Gastrocnemius medialis (tissue), 4 donors: Measurements from ENCODE around the gene HOXA4.

Source experiments
- CTCF ChIP-seq, 5 experiments: fragments of 450-650 bp in 3 of 5; fragments of 200-600 bp in 2 of 5; sonication (generic) in 2 of 5; IDR thresholded peaks in 4 of 5; conservative IDR thresholded peaks in 1 of 5; 1 replicate in 4 of 5; 2 replicates in 1 of 5; pipeline ENCODE4 v1.5.1; 2016 to 2019; ENCODE audit warnings: antibody characterized with exemption in 5 of 5, mild to moderate bottlenecking in 3 of 5, moderate library complexity in 3 of 5
- POLR2A ChIP-seq, 2 donors: fragments of 450-650 bp; IDR thresholded peaks; one replicate each; pipeline ENCODE4 v1.6.1; 2017; ENCODE audit warnings: antibody characterized with exemption in 2 of 2, mild to moderate bottlenecking in 2 of 2, moderate library complexity in 2 of 2

DNA sequence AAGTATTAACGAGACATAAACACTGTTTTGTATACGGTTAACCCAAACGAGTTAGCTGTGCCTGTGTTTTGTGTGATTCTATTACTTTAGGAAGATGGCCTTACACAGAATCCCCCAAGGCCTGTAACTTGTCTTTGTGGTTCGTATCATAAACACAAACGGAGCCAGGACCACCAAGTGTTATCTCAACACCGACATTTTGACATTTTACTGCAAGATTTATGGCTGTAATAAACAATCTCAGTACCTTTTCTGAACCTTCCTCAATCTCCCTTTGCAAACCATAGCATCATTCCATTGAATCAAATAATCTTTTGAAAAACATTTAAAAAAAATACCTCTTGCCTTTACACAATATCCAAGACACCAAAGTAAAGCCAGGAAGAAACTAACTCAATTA lies 2.4 kb upstream of the HOXA4 start:
- TF ChIP-seq CTCF (IDR thresholded peaks at IDR 0.05 in 4 of 5, conservative IDR thresholded peaks at IDR 0.05 in 1 of 5) (no peak), POLR2A (IDR thresholded peaks at IDR 0.05) (no peak)
